Stimulated activated CD4-positive, alpha-beta T cell treated with anti-CD3 and anti-CD28 coated beads, TNF-alpha, amount 100 ng/mL, for 4 hours (primary cell): Measurements from ENCODE around the gene ANOS1.

Source experiments
- DNase-seq, 3 experiments: peaks; one replicate each; pipeline ENCODE4 v3.0.0-alpha.2; 2020; ENCODE audit warnings: low read depth in 3 of 3

The ANOS1 gene

GRCh38 chrX:8714164-8714563 lies 17.8 kb downstream of the ANOS1 start:
- DNase-seq, result no peak

GRCh38 chrX:8711401-8711800 lies 20.5 kb downstream of the ANOS1 start:
- no peak for DNase-seq

GRCh38 chrX:8704184-8704583 lies 27.8 kb downstream of the ANOS1 start:
- DNase-seq, result no peak

GRCh38 chrX:8692871-8693270 lies 39.1 kb downstream of the ANOS1 start:
- DNase-seq, result no peak

GRCh38 chrX:8689473-8689872 lies 42.5 kb downstream of the ANOS1 start:
- no peak for DNase-seq

- no peak for DNase-seq
These were observed 43.2 kb downstream of the ANOS1 start for GRCh38 chrX:8688776-8689175.

- no peak for DNase-seq
These were observed 47.6 kb downstream of the ANOS1 start for GRCh38 chrX:8684201-8684965.

GRCh38 chrX:8683687-8684086 lies 48.2 kb downstream of the ANOS1 start:
- DNase-seq, result no peak

- no peak for DNase-seq
These were observed 52.4 kb downstream of the ANOS1 start for GRCh38 chrX:8679550-8679949.

- DNase-seq, result no peak
These were observed 56.8 kb downstream of the ANOS1 start for GRCh38 chrX:8675006-8675630.

- DNase-seq, result no peak
These were observed 58.7 kb downstream of the ANOS1 start for GRCh38 chrX:8673201-8673600.

- DNase-seq, result no peak
These were observed 59.8 kb downstream of the ANOS1 start for GRCh38 chrX:8672176-8672575.

GRCh38 chrX:8668813-8669212 lies 63.1 kb downstream of the ANOS1 start:
- no peak for DNase-seq

- no peak for DNase-seq
These were observed 68.6 kb downstream of the ANOS1 start for GRCh38 chrX:8663325-8663724.

GRCh38 chrX:8657883-8658282 lies 74.1 kb downstream of the ANOS1 start:
- DNase-seq, result no peak

GRCh38 chrX:8653956-8654355 lies 78.0 kb downstream of the ANOS1 start:
- no peak for DNase-seq

- DNase-seq, result no peak
These were observed 82.0 kb downstream of the ANOS1 start for GRCh38 chrX:8649969-8650368.

GRCh38 chrX:8647176-8647575 lies 84.8 kb downstream of the ANOS1 start:
- DNase-seq, result no peak

- DNase-seq, result no peak
These were observed 91.9 kb downstream of the ANOS1 start for GRCh38 chrX:8639949-8640475.

- no peak for DNase-seq
These were observed 95.4 kb downstream of the ANOS1 start for GRCh38 chrX:8636497-8636896.

GRCh38 chrX:8635812-8636211 lies 96.1 kb downstream of the ANOS1 start:
- no peak for DNase-seq

GRCh38 chrX:8632924-8633323 lies 99.0 kb downstream of the ANOS1 start:
- DNase-seq, result no peak

- DNase-seq, result no peak
These were observed 102.1 kb downstream of the ANOS1 start for GRCh38 chrX:8629871-8630270.
